Fibroblast of lung (primary cell): ENCODE measurements around the gene NUP98. TPM values are rescaled to one million over a fixed set of nuclear protein-coding genes. Genes with fewer than 3 reads are reported as not detected.

ENCODE experiments used
- DNase-seq, 2 donors: peaks; one replicate each; pipeline versions ENCODE4 v3.0.0 to v3.0.0-alpha.2; 2010; ENCODE audit warnings: low read depth in 2 of 2
- H2AFZ ChIP-seq: 2 replicates; pipeline ENCODE4 v1.5.1; 2012; ENCODE audit warnings: low read length, control low read depth, inconsistent platforms
- H3K27ac ChIP-seq: 2 replicates; pipeline ENCODE4 v1.5.1; 2011; ENCODE audit warnings: low read length, control low read depth; ENCODE audit not compliant: insufficient read depth
- H3K27me3 ChIP-seq: 2 replicates; pipeline ENCODE4 v1.5.1; 2011; ENCODE audit warnings: mild to moderate bottlenecking, low read length; ENCODE audit not compliant: control insufficient read depth, insufficient read depth
- H3K36me3 ChIP-seq: 2 replicates; pipeline ENCODE4 v1.5.1; 2011; ENCODE audit warnings: low read length; ENCODE audit not compliant: control insufficient read depth, insufficient read depth
- H3K4me1 ChIP-seq: 2 replicates; pipeline ENCODE4 v1.5.1; 2011; ENCODE audit warnings: low read length; ENCODE audit not compliant: control insufficient read depth, insufficient read depth; ENCODE audit errors: extremely low read depth
- H3K4me2 ChIP-seq: 2 replicates; pipeline ENCODE4 v1.5.1; 2011; ENCODE audit warnings: low read length, control low read depth; ENCODE audit not compliant: insufficient read depth; ENCODE audit errors: extremely low read depth
- H3K4me3 ChIP-seq, 4 experiments: fragments of 200-600 bp in 1 of 4; sonication (generic) in 1 of 4; replicated peaks in 1 of 4; 2 replicates each; pipeline ENCODE4 v1.5.1; 2011 to 2016; ENCODE audit warnings: low read length in 4 of 4, low read depth in 3 of 4, mild to moderate bottlenecking in 3 of 4, control low read depth in 2 of 4, inconsistent platforms in 1 of 4, mixed read lengths in 1 of 4; ENCODE audit not compliant: insufficient read depth in 1 of 4; ENCODE audit errors: control extremely low read depth in 1 of 4
- H3K79me2 ChIP-seq: 2 replicates; pipeline ENCODE4 v1.5.1; 2012; ENCODE audit warnings: mild to moderate bottlenecking, low read length, inconsistent platforms; ENCODE audit not compliant: control insufficient read depth, insufficient read depth
- H3K9ac ChIP-seq: 2 replicates; pipeline ENCODE4 v1.5.1; 2011; ENCODE audit warnings: mild to moderate bottlenecking, low read length, control low read depth; ENCODE audit not compliant: insufficient read depth
- H3K9me3 ChIP-seq: 2 replicates; pipeline ENCODE4 v1.5.1; 2012; ENCODE audit warnings: low read depth, low read length; ENCODE audit not compliant: control insufficient read depth, insufficient read depth
- H4K20me1 ChIP-seq: 2 replicates; pipeline ENCODE4 v1.5.1; 2011; ENCODE audit warnings: low read length; ENCODE audit not compliant: control insufficient read depth, insufficient read depth; ENCODE audit errors: extremely low read depth
- EZH2 ChIP-seq: IDR thresholded peaks from 2 replicates; pipeline ENCODE4 v1.5.1; 2012; ENCODE audit warnings: low read length, control low read depth, mild to moderate bottlenecking; ENCODE audit errors: missing control alignments
- polyA plus RNA-seq, 2 donors: library from polyadenylated mRNA; depleted of rRNA in 1 of 2; stranded (reverse) in 1 of 2; unstranded in 1 of 2; fragments of >200 nt; gene quantifications; 2 replicates each; pipeline ENCODE4 v1.2.1, GENCODE V29; 2011 to 2012; ENCODE audit warnings: missing spikeins in 1 of 2
- total RNA-seq: library from RNA; depleted of rRNA; stranded (reverse); fragments of >200 nt; gene quantifications from 2 replicates; pipeline ENCODE4 v1.2.1, GENCODE V29; 2014
- TF ChIP-seq, protein P1 (sequence below), 2 donors: IDR thresholded peaks in 1 of 2; conservative IDR thresholded peaks in 1 of 2; 1 replicate in 1 of 2; 2 replicates in 1 of 2; pipeline ENCODE4 v1.5.1; 2011 to 2012; ENCODE audit warnings: low read length in 2 of 2, control low read depth in 1 of 2, inconsistent platforms in 1 of 2, low read depth in 1 of 2, mild to moderate bottlenecking in 1 of 2

NUP98 gene
- total and polyA plus RNA-seq, 2 donors (not counting 1 experiment from before 2014, with no cell fraction given) = 60.6 to 99.6 TPM

DNA sequence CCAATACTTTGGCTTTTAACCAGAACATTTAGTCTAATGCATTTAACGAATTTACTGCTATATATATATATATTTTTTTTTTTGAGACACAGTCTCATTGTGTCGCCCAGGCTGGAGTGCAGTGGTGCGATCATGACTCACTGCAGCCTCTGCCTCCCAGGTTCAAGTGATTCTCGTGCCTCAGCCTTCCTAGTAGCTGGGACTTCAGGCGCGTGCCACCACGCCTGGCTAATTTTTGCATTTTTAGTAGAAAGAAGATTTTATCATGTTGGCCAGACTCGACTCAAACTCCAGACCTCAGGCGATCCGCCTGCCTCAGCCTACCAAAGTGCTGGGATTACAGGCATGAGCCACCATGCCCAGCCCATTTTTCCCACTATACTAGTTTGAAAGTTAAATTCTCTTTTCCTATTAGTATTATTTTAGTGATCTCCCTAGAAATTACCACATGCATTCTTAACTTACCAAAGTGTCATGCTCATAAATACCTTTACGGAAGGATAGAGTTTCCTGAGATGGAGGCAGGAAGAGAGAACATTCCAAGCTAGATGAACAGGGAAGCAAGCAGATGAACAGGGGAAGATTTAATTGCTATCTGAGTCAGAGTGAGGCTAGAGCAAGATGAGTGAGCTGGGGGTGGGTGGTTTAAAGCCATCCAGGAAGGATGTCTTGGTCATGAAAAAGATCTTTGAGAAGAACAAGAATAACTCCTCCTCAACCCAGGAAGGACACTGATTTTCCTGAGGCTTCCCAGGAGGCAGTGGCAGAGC, 6.6 kb upstream of the NUP98 start:
- no peak overlapping the region for H2AFZ ChIP-seq

DNA sequence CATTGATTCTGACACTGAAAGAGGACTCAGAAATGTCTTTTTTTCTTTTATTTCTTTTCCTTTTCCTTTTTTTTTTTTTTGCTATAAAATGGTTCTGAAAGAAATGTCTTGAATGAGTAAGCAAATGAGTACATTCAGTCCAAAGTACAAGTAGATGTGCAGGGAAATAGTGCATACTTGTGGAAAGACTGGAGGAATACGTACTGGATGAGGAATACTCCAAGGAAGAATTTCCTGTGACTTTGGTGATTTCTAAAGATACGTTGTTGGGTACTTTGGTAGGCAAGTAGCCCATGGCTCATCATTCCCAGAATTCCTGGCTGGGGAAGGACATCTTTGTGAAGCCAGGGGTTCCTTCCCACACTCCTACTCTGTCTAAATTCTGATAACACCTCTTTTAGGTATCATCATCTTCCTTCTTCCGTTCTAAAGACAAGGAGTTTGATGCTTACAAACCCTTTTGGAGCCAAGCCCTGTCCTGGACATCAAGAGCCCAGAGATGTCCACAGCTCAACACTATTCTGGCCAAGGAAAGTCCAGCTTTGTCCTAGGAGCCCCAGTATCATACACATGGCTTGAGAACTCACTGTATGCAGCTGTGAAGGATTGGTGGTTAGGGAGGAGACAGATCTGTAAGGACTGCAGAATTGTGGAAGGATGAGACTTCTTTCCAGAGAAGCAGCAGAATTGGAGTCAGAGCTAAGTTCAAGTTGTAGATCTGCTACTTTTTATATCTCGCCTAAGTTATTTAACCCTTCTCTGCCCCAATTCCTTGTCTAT, 4.8 kb upstream of the NUP98 start:
- Histone ChIP-seq H3K36me3 (no peaks in the 10 kb centered on the region), H3K4me3 (no peak overlapping the region), H3K9me3 (no peaks in the 10 kb centered on the region), H3K4me2 (no peak overlapping the region), H3K4me1 (peaks cover 2% of the 10 kb centered on the region), H3K27me3 (no peaks in the 10 kb centered on the region), H2AFZ (no peak overlapping the region), H3K9ac (no peak overlapping the region), H3K27ac (no peak overlapping the region), H4K20me1 (no peaks in the 10 kb centered on the region), H3K79me2 (peaks cover under 1% of the 10 kb centered on the region)
- DNase-seq = peak in 1 of 2 donors; percentile 45
- no peak for TF ChIP-seq EZH2
- TF ChIP-seq, protein P1, sequence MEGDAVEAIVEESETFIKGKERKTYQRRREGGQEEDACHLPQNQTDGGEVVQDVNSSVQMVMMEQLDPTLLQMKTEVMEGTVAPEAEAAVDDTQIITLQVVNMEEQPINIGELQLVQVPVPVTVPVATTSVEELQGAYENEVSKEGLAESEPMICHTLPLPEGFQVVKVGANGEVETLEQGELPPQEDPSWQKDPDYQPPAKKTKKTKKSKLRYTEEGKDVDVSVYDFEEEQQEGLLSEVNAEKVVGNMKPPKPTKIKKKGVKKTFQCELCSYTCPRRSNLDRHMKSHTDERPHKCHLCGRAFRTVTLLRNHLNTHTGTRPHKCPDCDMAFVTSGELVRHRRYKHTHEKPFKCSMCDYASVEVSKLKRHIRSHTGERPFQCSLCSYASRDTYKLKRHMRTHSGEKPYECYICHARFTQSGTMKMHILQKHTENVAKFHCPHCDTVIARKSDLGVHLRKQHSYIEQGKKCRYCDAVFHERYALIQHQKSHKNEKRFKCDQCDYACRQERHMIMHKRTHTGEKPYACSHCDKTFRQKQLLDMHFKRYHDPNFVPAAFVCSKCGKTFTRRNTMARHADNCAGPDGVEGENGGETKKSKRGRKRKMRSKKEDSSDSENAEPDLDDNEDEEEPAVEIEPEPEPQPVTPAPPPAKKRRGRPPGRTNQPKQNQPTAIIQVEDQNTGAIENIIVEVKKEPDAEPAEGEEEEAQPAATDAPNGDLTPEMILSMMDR (conservative IDR thresholded peaks at IDR 0.05 in 1 of 2, IDR thresholded peaks at IDR 0.05 in 1 of 2; ENCODE audit: low read depth in 1 of 2, low read length in 2 of 2) = no peak

More for the DNA sequence above, 6.6 kb upstream of the NUP98 start:
- H3K27ac ChIP-seq = no peak overlapping the region
- H3K9ac ChIP-seq = no peak overlapping the region
- H3K79me2 ChIP-seq = no peaks in the 10 kb centered on the region
- DNase-seq = peak in 1 of 2 donors; percentile 65
- no peaks in the 10 kb centered on the region for H3K9me3 ChIP-seq
- H3K4me3 ChIP-seq = no peak overlapping the region
- no peak overlapping the region for H3K4me2 ChIP-seq
- no peaks in the 10 kb centered on the region for H3K4me1 ChIP-seq
- no peaks in the 10 kb centered on the region for H3K27me3 ChIP-seq
- H3K36me3 ChIP-seq = no peaks in the 10 kb centered on the region
- TF ChIP-seq, protein P1 (conservative IDR thresholded peaks at IDR 0.05 in 1 of 2, IDR thresholded peaks at IDR 0.05 in 1 of 2; ENCODE audit: low read depth in 1 of 2, low read length in 2 of 2) = no peak
- no peak for TF ChIP-seq EZH2
- no peaks in the 10 kb centered on the region for H4K20me1 ChIP-seq

DNA sequence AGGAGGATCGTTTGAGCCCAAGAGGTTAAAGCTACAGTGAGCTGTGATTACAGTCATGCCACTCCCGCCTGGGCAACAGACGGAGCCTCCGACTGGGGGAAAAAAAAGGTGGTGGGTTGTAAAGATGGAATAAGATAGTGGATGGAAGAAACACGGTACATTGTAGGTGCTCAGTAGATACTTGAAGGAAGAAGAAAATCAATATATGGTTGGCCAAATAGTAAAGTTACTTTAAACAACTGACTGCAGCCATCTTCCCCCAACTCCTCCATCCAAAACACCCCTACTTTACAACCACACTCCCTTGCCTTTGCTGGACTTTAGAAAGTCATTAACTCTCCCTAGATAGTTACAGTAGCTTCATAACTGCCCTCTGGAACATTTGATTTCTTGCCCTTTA, 2.5 kb upstream of the NUP98 start:
- Histone ChIP-seq H3K4me1 (peaks cover 2% of the 10 kb centered on the region), H3K9ac (no peak overlapping the region), H3K36me3 (no peaks in the 10 kb centered on the region), H3K27me3 (no peaks in the 10 kb centered on the region), H3K9me3 (no peaks in the 10 kb centered on the region), H3K27ac (no peak overlapping the region), H3K4me2 (no peak overlapping the region), H3K4me3 (no peak overlapping the region), H4K20me1 (no peaks in the 10 kb centered on the region), H3K79me2 (peaks cover 24% of the 10 kb centered on the region), H2AFZ (no peak overlapping the region)
- DNase-seq = no peak
- no peak for TF ChIP-seq EZH2
- TF ChIP-seq, protein P1 (conservative IDR thresholded peaks at IDR 0.05 in 1 of 2, IDR thresholded peaks at IDR 0.05 in 1 of 2; ENCODE audit: low read depth in 1 of 2, low read length in 2 of 2) = no peak
